VCaP (cell line): ENCODE data around the gene THUMPD2.
A peak's percentile ranks its signal among the peaks of the same experiment; 100 is the strongest.

Source experiments
- H3K27ac ChIP-seq: fragments of 450-650 bp; 2 replicates; pipeline ENCODE4 v1.5.1; 2017
- TF ChIP-seq, protein P1 (sequence below): fragments of 450-650 bp; conservative IDR thresholded peaks from 2 replicates; pipeline ENCODE4 v1.5.1; 2017; ENCODE audit warnings: mild to moderate bottlenecking, moderate library complexity

The THUMPD2 gene

DNA sequence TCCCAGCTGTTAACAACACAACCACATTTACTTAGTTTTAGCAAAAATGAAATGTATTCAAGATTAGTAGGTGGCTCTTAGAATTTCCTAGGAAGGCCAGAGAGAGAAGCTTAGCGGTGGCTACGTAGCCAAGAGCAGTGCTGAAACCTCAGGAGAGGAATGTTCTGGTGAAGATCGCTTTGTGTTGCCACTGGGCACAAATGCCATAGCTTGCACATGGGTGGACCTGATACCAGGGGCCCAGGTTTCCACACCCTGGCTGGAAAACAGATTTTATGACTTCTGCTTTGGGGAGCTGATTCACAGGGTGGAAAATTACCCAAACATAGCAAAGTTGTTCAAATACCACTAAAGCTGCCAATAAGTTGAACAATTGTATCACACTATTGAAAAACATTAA is 43.4 kb downstream of the THUMPD2 start:
- TF ChIP-seq, protein P1, sequence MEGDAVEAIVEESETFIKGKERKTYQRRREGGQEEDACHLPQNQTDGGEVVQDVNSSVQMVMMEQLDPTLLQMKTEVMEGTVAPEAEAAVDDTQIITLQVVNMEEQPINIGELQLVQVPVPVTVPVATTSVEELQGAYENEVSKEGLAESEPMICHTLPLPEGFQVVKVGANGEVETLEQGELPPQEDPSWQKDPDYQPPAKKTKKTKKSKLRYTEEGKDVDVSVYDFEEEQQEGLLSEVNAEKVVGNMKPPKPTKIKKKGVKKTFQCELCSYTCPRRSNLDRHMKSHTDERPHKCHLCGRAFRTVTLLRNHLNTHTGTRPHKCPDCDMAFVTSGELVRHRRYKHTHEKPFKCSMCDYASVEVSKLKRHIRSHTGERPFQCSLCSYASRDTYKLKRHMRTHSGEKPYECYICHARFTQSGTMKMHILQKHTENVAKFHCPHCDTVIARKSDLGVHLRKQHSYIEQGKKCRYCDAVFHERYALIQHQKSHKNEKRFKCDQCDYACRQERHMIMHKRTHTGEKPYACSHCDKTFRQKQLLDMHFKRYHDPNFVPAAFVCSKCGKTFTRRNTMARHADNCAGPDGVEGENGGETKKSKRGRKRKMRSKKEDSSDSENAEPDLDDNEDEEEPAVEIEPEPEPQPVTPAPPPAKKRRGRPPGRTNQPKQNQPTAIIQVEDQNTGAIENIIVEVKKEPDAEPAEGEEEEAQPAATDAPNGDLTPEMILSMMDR = no peak
- no peak overlapping the region for H3K27ac ChIP-seq

DNA sequence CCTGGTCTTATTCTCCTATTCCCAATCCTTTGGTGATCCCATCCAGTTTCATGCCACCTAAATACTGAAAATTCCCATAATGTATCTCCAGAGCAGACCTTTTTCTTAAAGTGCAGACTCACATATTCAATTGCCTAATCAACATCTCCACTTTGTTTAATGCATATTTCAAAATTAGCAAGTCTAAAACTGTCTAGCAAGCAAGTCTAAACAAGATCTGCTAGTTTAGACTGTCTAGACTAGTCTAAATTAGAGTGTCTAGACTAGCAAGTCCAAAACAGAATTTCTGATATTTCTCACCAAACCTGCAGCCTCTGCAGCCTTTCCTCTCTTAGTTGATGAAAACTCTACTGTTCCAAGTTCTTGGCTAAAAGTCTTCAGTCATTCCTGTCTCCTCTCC is 44.6 kb downstream of the THUMPD2 start:
- no peak overlapping the region for H3K27ac ChIP-seq
- TF ChIP-seq, protein P1 = no peak

DNA sequence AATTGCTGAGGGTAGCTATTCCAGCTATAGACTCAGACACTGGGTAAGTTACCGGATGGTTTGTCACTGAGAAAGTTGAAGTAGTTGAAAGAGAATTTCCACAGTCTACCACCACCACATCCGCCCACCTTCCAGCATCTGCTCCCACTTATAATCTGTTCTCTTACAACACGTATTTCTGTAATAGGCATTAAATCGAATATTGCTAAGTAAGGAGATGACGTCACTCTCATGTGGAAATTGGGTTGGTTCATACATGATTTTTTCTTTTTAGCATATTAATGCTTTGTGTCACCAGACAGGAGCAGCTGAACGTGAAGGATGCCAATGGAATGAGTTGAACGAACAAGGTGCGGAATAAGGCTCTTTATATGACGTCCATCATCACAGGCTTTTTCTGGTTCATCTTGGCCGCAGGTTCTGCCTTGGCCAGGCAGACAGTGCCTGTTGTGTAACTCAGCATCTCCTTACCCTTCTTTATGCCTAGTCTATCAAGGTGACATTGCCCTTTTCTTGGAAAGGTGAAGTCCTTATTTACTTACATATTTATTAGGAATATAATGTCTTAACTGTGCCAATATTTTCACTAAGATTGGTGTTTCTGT is 45.9 kb downstream of the THUMPD2 start:
- TF ChIP-seq, protein P1 = no peak

DNA sequence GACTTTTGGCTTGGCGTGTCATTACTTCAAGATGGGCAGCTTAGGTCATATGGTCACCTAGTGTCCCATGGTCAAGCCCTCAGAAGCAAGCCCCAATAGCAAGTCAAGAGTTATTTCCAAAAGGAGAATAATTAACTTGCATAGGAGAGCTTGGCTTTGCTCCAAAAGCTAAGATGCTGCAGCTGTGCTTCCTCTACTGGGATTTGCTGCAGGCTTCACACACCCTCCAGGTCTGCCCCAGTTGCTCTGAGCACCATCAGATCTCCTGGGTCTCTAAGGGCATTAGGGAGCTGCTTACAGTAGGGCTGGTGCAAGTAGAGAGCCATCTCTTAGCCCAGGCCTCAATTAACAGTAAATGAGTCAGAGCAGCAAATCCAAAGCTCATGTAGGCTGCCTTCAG is 46.6 kb downstream of the THUMPD2 start:
- TF ChIP-seq, protein P1 = no peak
- no peak overlapping the region for H3K27ac ChIP-seq

More for the DNA sequence above, 45.9 kb downstream of the THUMPD2 start:
- no peak overlapping the region for H3K27ac ChIP-seq

DNA sequence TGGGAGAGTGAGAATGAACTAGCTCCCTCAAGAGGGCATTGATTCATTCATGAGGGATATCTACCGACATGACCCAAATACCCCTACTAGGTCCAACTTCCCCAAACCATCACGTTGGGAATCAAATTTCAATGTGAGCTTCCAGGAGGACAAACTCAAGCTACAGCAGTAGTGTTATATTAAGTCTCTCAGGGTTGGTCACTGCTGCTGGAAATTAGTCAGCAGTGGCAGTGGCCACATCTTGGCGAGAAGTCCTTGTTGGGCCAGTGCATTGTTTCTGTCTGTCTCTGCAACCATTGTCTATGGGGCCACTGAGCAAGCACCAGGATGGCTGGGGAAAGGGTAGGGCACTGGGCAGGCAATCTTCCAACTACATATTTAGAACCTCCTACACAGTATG is 47.5 kb downstream of the THUMPD2 start:
- TF ChIP-seq, protein P1 = no peak
- H3K27ac ChIP-seq = no peak overlapping the region

DNA sequence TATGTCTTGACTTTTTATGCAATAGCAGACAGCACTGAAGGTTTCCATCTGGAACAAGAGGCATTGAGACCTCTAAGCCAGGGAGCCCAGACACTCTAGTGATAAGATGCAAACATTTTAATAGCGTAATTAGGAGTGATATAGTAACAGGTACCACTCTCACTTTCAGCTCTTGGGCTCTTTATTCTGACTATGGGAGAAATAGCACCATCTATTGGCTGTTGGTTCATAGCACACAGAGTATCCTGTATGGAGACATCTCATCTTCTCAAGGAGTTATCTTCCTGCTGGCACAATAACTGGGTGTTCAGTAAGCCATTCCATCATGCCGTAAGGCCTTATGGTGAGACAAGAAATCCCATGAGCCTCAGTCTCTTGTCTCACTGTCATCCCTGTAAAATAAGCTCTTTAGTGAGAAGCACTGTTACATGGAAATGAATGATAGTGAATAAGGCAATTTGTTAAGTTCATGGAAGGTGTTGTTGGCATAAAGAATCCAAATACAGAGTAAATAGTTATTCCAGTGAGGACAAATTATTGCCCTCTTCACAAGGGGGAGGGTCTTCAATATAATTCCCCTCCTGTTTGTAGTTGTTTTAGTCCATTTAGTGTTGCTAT is 48.3 kb downstream of the THUMPD2 start:
- TF ChIP-seq, protein P1 = peak; percentile 74
- no peak overlapping the region for H3K27ac ChIP-seq

DNA sequence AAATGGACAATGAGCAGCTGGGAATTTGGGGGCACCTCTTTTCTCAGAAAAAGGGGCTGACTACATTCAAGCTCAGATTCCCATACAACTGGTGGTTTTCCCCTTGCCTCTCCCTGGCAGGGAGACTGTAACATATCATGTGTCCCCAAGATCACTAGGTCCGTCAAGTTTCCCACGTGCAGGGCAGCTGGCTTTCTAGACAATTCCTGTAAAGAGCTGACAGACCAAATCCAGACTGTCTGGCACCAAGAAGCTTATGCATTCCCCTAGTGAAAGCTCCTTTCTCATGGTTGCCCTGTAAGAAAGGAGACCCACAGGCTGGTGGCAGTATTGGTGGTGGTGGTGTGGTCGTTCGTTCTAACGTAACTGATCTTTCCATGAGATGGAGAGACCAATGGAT is 48.8 kb downstream of the THUMPD2 start:
- TF ChIP-seq, protein P1 = no peak
- H3K27ac ChIP-seq = no peak overlapping the region
